SK-N-SH treated with all-trans-retinoic acid at 6 μM for 48 hours (cell line): ENCODE data around the gene SP2.

Source experiments
- ATAC-seq: fragments of 200-7000 bp; cut with Tn5 transposase; 3 replicates; pipeline ENCODE4 v1.9.1; 2020; ENCODE audit warnings: mild to moderate bottlenecking, moderate library complexity
- ARNTL ChIP-seq: fragments of 450-650 bp; formaldehyde crosslinking; IDR thresholded peaks from 2 replicates; pipeline ENCODE4 v1.5.0; 2020; ENCODE audit warnings: low read depth, mild to moderate bottlenecking, moderate library complexity, borderline replicate concordance
- BACH2 ChIP-seq: fragments of 250-450 bp; sonication (Bioruptor Pico); IDR thresholded peaks from 2 replicates; pipeline ENCODE4 v1.9.0; 2021; ENCODE audit warnings: mild to moderate bottlenecking, borderline replicate concordance
- CSDC2 ChIP-seq: fragments of 250-450 bp; sonication (Bioruptor Pico); IDR thresholded peaks from 2 replicates; pipeline ENCODE4 v1.5.0; 2020; ENCODE audit warnings: mild to moderate bottlenecking, moderate library complexity
- CSRNP3 ChIP-seq: fragments of 250-450 bp; sonication (Bioruptor Pico); IDR thresholded peaks from 2 replicates; pipeline ENCODE4 v1.5.1; 2021; ENCODE audit warnings: mild to moderate bottlenecking, moderate library complexity
- ESRRG ChIP-seq: fragments of 250-450 bp; sonication (Bioruptor Pico); IDR thresholded peaks from 2 replicates; pipeline ENCODE4 v1.6.1; 2021; ENCODE audit warnings: mild to moderate bottlenecking
- GLIS3 ChIP-seq: fragments of 250-450 bp; sonication (Bioruptor Pico); IDR thresholded peaks from 2 replicates; pipeline ENCODE4 v1.5.0; 2020; ENCODE audit warnings: mild to moderate bottlenecking, moderate library complexity
- ISL1 ChIP-seq: fragments of 250-450 bp; sonication (Bioruptor Pico); IDR thresholded peaks from 2 replicates; pipeline ENCODE4 v2.1.2; 2022; ENCODE audit warnings: mild to moderate bottlenecking, moderate library complexity
- OSR1 ChIP-seq: fragments of 250-450 bp; sonication (Bioruptor Pico); IDR thresholded peaks from 2 replicates; pipeline ENCODE4 v1.8.0; 2022; ENCODE audit warnings: moderate library complexity, mild to moderate bottlenecking, inconsistent platforms
- PATZ1 ChIP-seq: fragments of 250-450 bp; sonication (Bioruptor Pico); IDR thresholded peaks from 2 replicates; pipeline ENCODE4 v1.8.0; 2020; ENCODE audit warnings: mild to moderate bottlenecking, moderate library complexity, borderline replicate concordance
- PPARA ChIP-seq: fragments of 250-450 bp; sonication (Bioruptor Pico); IDR thresholded peaks from 2 replicates; pipeline ENCODE4 v1.5.0; 2020; ENCODE audit warnings: mild to moderate bottlenecking, borderline replicate concordance
- RARB ChIP-seq: fragments of 250-450 bp; sonication (Bioruptor Pico); IDR thresholded peaks from 2 replicates; pipeline ENCODE4 v1.8.0; 2021; ENCODE audit warnings: mild to moderate bottlenecking, moderate library complexity
- SNAI2 ChIP-seq: fragments of 250-450 bp; sonication (Bioruptor Pico); IDR thresholded peaks from 2 replicates; pipeline ENCODE4 v1.5.0; 2020; ENCODE audit warnings: mild to moderate bottlenecking, moderate library complexity
- TOX ChIP-seq: fragments of 250-450 bp; sonication (Bioruptor Pico); IDR thresholded peaks from 2 replicates; pipeline ENCODE4 v1.8.0; 2021; ENCODE audit warnings: mild to moderate bottlenecking, moderate library complexity, borderline replicate concordance
- ZFP3 ChIP-seq: fragments of 250-450 bp; sonication (Bioruptor Pico); IDR thresholded peaks from 2 replicates; pipeline ENCODE4 v1.5.0; 2020; ENCODE audit warnings: mild to moderate bottlenecking, moderate library complexity
- ZFP30 ChIP-seq: fragments of 450-650 bp; formaldehyde crosslinking; IDR thresholded peaks from 2 replicates; pipeline ENCODE4 v1.5.0; 2022; ENCODE audit warnings: mild to moderate bottlenecking, moderate library complexity
- ZNF565 ChIP-seq: fragments of 450-650 bp; formaldehyde crosslinking; conservative IDR thresholded peaks from 2 replicates; pipeline ENCODE4 v1.5.0; 2020; ENCODE audit warnings: low read depth, mild to moderate bottlenecking, moderate library complexity
- ZNF70 ChIP-seq: fragments of 450-650 bp; formaldehyde crosslinking; IDR thresholded peaks from 2 replicates; pipeline ENCODE4 v1.5.0; 2020; ENCODE audit warnings: mild to moderate bottlenecking, moderate library complexity
- ZNF8 ChIP-seq: fragments of 450-650 bp; formaldehyde crosslinking; IDR thresholded peaks from 2 replicates; pipeline ENCODE4 v1.5.0; 2020; ENCODE audit warnings: mild to moderate bottlenecking, moderate library complexity
- TF ChIP-seq, protein P1 (sequence below): fragments of 250-450 bp; sonication (Bioruptor Pico); IDR thresholded peaks from 2 replicates; pipeline ENCODE4 v1.8.0; 2021; ENCODE audit warnings: low read depth, mild to moderate bottlenecking, moderate library complexity, borderline replicate concordance
- TF ChIP-seq, protein P2 (sequence below): fragments of 250-450 bp; sonication (Bioruptor Pico); IDR thresholded peaks from 2 replicates; pipeline ENCODE4 v1.5.1; 2020; ENCODE audit warnings: low read depth, mild to moderate bottlenecking, moderate library complexity
- TF ChIP-seq, protein P3 (sequence below): fragments of 250-450 bp; sonication (Bioruptor Pico); IDR thresholded peaks from 2 replicates; pipeline ENCODE4 v1.5.0; 2020; ENCODE audit warnings: mild to moderate bottlenecking, moderate library complexity

Gene SP2

DNA sequence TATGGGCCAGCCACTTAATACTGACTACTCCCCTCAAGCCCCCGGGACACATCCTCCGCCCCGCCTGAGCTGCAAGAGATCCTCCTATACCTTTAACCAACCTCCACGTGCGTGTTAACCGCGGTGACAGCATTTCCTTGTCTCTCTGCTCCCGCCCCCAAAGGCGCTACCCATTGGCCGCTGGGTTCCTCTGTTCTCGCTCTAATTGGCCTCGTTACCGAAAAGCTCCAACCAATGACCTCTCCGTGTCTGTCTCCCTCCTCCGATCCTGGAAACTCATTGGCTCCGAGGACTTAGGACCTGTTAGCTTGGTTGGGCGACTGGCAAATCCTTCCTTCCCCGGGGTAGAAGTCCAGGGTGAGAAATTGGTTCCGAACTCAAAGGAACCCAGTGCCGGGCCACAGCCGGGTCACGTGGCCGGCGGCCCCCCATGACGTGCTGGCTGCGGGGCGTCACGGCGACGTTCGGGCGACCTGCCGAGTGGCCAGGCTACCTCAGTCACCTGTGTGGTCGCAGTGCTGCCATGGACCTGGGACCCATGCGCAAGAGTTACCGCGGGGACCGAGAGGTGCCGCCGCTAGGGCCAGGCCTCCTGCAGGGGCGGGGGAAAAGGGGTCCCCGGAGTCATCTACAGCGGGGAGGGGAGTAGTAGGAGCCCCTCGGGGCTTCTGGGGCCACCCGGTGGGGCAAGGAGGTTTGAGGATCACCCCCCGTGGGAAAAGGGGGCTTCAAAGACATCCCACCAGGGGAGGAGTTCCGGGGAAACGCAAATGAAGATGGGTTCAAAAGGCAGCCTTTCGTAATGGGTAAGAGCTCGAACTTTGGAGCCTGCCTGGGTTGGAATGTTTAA is 45.4 kb downstream of the SP2 start, which contains the start of gene PNPO (continued):
- TF ChIP-seq, protein P1, sequence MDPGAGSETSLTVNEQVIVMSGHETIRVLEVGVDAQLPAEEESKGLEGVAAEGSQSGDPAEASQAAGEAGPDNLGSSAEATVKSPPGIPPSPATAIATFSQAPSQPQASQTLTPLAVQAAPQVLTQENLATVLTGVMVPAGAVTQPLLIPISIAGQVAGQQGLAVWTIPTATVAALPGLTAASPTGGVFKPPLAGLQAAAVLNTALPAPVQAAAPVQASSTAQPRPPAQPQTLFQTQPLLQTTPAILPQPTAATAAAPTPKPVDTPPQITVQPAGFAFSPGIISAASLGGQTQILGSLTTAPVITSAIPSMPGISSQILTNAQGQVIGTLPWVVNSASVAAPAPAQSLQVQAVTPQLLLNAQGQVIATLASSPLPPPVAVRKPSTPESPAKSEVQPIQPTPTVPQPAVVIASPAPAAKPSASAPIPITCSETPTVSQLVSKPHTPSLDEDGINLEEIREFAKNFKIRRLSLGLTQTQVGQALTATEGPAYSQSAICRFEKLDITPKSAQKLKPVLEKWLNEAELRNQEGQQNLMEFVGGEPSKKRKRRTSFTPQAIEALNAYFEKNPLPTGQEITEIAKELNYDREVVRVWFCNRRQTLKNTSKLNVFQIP (CRISPR knock-in tag): no peak
- TF ChIP-seq PATZ1: no peak
- no peak for TF ChIP-seq ZNF565
- TF ChIP-seq ZFP3: no peak

DNA sequence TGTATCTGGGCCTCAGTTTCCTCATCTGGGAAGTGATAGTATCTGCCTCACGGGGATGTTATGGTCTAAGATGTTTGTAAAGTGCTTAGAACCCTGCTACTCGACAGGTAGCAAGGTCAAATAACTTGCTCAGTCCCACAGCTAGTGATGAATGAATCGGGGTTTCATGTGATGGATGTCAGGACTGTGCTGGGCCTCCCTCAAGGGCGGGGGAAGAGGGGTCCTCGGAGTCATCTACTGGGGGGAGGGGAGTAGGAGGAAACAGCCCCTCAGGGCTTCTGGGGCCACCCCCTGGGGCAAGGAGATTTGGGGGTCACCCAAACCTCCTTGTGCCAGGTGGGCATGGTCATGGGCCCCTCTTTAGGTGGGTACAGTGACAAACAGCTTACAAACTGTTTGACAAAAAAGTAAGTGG is 46.1 kb downstream of the SP2 start:
- peak; percentile 1; the same call in 2 of the 3 replicates for ATAC-seq
- TF ChIP-seq SNAI2 (CRISPR knock-in tag): no peak
- TF ChIP-seq TOX (CRISPR knock-in tag): no peak
- no peak for TF ChIP-seq PPARA (CRISPR knock-in tag)
- no peak for TF ChIP-seq ZNF8 (CRISPR knock-in tag)
- no peak for TF ChIP-seq ZNF565
- no peak for TF ChIP-seq PATZ1
- TF ChIP-seq ISL1 (CRISPR knock-in tag): no peak
- TF ChIP-seq ZNF70 (CRISPR knock-in tag): no peak
- TF ChIP-seq ARNTL (CRISPR knock-in tag): no peak
- no peak for TF ChIP-seq OSR1 (CRISPR knock-in tag)
- no peak for TF ChIP-seq ZFP30 (CRISPR knock-in tag)
- no peak for TF ChIP-seq ESRRG (CRISPR knock-in tag)
- no peak for TF ChIP-seq RARB (CRISPR knock-in tag)
- TF ChIP-seq CSDC2 (CRISPR knock-in tag): no peak
- TF ChIP-seq, protein P2, sequence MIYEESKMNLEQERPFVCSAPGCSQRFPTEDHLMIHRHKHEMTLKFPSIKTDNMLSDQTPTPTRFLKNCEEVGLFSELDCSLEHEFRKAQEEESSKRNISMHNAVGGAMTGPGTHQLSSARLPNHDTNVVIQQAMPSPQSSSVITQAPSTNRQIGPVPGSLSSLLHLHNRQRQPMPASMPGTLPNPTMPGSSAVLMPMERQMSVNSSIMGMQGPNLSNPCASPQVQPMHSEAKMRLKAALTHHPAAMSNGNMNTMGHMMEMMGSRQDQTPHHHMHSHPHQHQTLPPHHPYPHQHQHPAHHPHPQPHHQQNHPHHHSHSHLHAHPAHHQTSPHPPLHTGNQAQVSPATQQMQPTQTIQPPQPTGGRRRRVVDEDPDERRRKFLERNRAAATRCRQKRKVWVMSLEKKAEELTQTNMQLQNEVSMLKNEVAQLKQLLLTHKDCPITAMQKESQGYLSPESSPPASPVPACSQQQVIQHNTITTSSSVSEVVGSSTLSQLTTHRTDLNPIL (CRISPR knock-in tag): no peak
- TF ChIP-seq BACH2 (CRISPR knock-in tag): no peak
- TF ChIP-seq CSRNP3 (CRISPR knock-in tag): no peak
- TF ChIP-seq, protein P3, sequence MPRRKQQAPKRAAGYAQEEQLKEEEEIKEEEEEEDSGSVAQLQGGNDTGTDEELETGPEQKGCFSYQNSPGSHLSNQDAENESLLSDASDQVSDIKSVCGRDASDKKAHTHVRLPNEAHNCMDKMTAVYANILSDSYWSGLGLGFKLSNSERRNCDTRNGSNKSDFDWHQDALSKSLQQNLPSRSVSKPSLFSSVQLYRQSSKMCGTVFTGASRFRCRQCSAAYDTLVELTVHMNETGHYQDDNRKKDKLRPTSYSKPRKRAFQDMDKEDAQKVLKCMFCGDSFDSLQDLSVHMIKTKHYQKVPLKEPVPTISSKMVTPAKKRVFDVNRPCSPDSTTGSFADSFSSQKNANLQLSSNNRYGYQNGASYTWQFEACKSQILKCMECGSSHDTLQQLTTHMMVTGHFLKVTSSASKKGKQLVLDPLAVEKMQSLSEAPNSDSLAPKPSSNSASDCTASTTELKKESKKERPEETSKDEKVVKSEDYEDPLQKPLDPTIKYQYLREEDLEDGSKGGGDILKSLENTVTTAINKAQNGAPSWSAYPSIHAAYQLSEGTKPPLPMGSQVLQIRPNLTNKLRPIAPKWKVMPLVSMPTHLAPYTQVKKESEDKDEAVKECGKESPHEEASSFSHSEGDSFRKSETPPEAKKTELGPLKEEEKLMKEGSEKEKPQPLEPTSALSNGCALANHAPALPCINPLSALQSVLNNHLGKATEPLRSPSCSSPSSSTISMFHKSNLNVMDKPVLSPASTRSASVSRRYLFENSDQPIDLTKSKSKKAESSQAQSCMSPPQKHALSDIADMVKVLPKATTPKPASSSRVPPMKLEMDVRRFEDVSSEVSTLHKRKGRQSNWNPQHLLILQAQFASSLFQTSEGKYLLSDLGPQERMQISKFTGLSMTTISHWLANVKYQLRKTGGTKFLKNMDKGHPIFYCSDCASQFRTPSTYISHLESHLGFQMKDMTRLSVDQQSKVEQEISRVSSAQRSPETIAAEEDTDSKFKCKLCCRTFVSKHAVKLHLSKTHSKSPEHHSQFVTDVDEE (CRISPR knock-in tag): no peak
- no peak for TF ChIP-seq GLIS3
